BLaER1 (cell line): ENCODE data around the gene SLC26A8.

Experiments
- H3K27ac ChIP-seq: shearing (Covaris generic); formaldehyde crosslinking; 2 replicates; pipeline ENCODE4 v1.8.1; 2022
- H3K27me3 ChIP-seq: shearing (Covaris generic); formaldehyde crosslinking; 2 replicates; pipeline ENCODE4 v1.8.1; 2022
- H3K36me3 ChIP-seq: shearing (Covaris generic); formaldehyde crosslinking; 2 replicates; pipeline ENCODE4 v1.8.1; 2022
- H3K4me1 ChIP-seq: shearing (Covaris generic); formaldehyde crosslinking; 2 replicates; pipeline ENCODE4 v1.8.1; 2022
- H3K4me2 ChIP-seq: shearing (Covaris generic); formaldehyde crosslinking; 2 replicates; pipeline ENCODE4 v1.8.1; 2022
- H3K4me3 ChIP-seq: shearing (Covaris generic); formaldehyde crosslinking; 2 replicates; pipeline ENCODE4 v1.8.1; 2022
- H3K9ac ChIP-seq: shearing (Covaris generic); formaldehyde crosslinking; 2 replicates; pipeline ENCODE4 v1.8.1; 2022
- H3K9me3 ChIP-seq: shearing (Covaris generic); formaldehyde crosslinking; 2 replicates; pipeline ENCODE4 v1.8.1; 2022
- H4K20me1 ChIP-seq: shearing (Covaris generic); formaldehyde crosslinking; 2 replicates; pipeline ENCODE4 v1.8.1; 2022
- Cebpa-rat ChIP-seq: shearing (Covaris generic); IDR thresholded peaks from 2 replicates; pipeline ENCODE4 v1.8.1; 2022

Gene SLC26A8

DNA sequence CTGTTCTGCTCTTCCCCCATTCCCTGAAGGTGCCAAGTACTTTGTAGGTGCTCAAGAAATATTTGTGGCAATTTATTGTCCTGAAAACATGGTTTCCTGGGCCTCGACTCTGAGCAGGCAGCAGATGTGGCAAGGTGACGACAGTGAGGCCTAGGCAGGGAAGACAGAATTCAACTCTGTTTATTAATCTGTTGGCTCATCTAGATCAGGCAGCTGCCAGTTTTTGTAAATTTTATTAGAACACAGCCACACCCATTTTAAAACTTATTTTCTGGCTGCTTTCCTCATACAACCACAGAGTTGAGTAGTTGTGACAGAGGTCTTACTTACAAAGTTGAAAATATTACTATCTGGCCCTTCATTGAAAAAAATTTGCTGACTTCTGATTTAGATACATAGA, 27.7 kb upstream of the SLC26A8 start:
- Histone ChIP-seq H3K27me3 (no peaks in the 10 kb centered on the region), H3K4me1 (peaks cover 12% of the 10 kb centered on the region), H3K4me2 (no peak overlapping the region), H3K36me3 (peaks cover 52% of the 10 kb centered on the region), H3K27ac (no peak overlapping the region), H3K9ac (no peak overlapping the region), H3K9me3 (no peaks in the 10 kb centered on the region), H4K20me1 (peaks cover 96% of the 10 kb centered on the region), H3K4me3 (no peak overlapping the region)
- no peak for TF ChIP-seq Cebpa-rat

DNA sequence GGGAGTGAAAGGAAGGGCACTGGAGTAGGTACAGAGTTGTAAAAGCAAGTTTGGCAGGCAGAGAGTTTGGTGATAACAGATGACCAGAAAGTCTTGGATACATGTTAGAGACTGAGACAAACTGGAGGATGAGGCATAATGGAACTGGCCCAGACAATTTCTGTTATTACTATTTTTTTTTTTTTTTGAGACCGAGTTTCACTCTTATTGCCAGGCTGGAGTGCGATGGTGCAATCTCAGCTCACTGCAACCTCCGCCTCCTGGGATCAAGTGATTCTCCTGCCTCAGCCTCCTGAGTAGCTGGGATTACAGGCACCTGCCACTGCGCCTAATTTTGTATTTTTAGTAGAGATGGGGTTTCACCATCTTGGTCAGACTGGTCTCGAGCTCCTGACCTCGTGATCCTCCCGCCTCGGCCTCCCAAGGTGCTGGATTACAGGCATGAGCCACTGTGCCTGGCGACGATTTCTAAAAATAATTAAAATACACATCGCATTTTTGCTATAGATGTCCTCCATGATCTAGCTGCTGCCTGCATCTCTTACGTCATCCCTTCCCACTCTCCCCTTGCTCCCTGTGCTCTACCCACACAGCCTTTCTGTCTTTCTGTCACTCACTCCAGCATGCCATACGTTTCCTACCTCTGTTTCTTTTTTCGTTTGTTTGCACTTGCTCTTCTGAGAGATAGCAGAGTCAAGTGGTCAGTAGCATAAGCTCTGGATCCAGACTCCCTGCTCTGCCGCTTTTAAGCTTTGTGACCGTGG, 26.7 kb upstream of the SLC26A8 start:
- Histone ChIP-seq H3K27ac (no peak overlapping the region), H3K27me3 (no peaks in the 10 kb centered on the region), H3K9ac (no peak overlapping the region), H3K4me2 (no peak overlapping the region), H3K9me3 (no peaks in the 10 kb centered on the region), H3K4me1 (peaks cover 12% of the 10 kb centered on the region), H3K36me3 (peaks cover 49% of the 10 kb centered on the region), H3K4me3 (no peak overlapping the region), H4K20me1 (peaks cover 96% of the 10 kb centered on the region)
- no peak for TF ChIP-seq Cebpa-rat

DNA sequence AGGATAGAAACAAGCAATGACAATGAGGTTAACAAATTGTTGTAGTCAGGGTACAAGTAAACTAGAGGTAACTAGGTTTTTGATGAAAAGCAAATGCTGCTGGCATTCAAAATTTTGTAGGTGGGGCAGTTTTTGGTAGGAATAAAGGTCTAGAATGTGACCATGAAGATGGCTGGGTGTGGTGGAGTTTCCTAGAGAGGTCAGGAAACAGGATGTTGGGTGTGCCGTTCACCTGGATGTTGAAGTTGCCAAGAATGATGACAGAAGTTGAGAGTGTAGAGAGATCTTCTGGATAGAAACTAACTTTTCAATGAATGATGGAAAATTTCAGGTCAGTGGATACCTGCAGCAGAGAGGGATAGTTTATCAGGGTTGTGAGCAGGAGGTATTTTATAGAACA, 25.9 kb upstream of the SLC26A8 start:
- peaks cover 12% of the 10 kb centered on the region for H3K4me1 ChIP-seq
- peaks cover 46% of the 10 kb centered on the region for H3K36me3 ChIP-seq
- H3K9me3 ChIP-seq, result no peaks in the 10 kb centered on the region
- no peak overlapping the region for H3K4me2 ChIP-seq
- peaks cover 96% of the 10 kb centered on the region for H4K20me1 ChIP-seq
- H3K4me3 ChIP-seq, result no peak overlapping the region
- TF ChIP-seq Cebpa-rat, result no peak
- H3K27me3 ChIP-seq, result no peaks in the 10 kb centered on the region
- no peak overlapping the region for H3K27ac ChIP-seq
- no peak overlapping the region for H3K9ac ChIP-seq

DNA sequence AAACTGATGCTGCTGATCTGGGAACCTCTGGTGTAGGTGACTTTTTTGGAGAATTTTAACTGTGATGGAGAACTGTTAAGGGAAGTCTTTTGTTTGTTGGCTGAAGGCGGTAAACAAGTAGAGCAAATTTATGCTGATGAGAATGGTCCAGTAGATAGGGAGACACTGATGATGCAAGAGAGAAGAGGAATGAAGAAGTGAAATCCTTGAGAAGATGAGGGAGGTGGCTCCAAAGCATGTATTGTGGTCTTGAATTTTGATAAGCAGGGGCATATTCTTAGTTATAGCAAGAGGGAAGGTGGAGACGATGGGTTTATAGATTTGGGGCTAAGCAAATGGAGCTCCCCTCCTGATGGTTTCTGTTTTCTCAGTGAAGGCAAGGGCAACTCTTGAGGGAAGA, 25.1 kb upstream of the SLC26A8 start:
- no peaks in the 10 kb centered on the region for H3K27me3 ChIP-seq
- TF ChIP-seq Cebpa-rat, result no peak
- H3K9ac ChIP-seq, result no peak overlapping the region
- H3K36me3 ChIP-seq, result peaks cover 46% of the 10 kb centered on the region
- H3K27ac ChIP-seq, result no peak overlapping the region
- H4K20me1 ChIP-seq, result peaks cover 96% of the 10 kb centered on the region
- no peaks in the 10 kb centered on the region for H3K9me3 ChIP-seq
- no peak overlapping the region for H3K4me3 ChIP-seq
- peaks cover 7% of the 10 kb centered on the region for H3K4me1 ChIP-seq
- no peak overlapping the region for H3K4me2 ChIP-seq

DNA sequence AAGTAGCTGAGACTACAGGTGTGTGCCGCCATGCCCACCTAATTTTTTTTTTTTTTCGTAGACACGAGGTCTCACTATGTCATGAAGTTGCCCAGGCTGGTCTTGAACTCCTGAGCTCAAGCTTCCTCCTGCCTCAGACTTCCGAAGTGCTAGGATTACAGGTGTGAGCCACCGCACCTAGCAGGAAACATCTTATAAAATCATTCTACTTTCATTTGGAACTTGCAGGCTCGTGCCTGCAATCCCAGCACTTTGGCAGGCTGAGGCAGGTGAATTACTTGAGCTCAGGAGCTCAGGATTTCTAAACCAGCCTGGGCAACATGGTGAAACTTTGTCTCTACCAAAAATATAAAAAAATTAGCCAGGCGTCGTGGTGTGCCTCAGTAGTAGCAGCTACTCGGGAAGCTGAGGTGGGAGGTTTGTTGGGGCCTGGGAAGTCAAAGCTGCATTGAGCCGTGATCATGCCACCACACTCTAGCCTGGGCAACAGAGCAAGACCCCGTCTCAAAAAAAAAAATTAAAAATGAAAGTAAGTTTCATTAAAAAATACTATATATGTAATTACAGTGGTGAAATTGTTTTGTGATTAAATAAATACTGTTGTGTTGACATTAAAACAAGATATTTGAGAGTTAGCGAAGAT, 18.3 kb upstream of the SLC26A8 start:
- Histone ChIP-seq H3K36me3 (peaks cover 41% of the 10 kb centered on the region; the same call in 1 of the 2 replicates), H3K4me2 (no peak overlapping the region), H3K27me3 (no peaks in the 10 kb centered on the region), H3K9ac (no peak overlapping the region), H4K20me1 (peaks cover 100% of the 10 kb centered on the region), H3K9me3 (no peaks in the 10 kb centered on the region), H3K4me1 (peaks cover 10% of the 10 kb centered on the region), H3K27ac (no peak overlapping the region), H3K4me3 (no peak overlapping the region)
- TF ChIP-seq Cebpa-rat, result no peak

DNA sequence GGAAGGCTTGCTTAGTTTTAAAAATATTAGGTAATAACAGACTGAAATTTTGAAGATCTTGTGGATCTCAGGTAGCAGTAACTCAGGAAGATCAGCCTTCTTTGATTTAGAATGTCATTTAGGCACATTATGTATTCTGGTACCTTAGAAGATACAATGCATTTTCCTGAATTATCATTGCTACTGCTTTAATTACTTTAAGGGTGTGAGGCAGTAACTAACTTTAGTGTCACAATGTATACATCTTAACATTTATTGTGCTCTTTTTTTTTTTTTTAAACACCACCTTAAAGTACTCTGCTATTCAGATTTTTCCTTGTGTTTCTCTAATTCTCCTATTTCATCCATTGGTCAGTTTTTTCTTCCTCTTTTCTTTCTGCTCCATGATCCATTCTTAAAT, 16.5 kb upstream of the SLC26A8 start:
- Histone ChIP-seq H3K4me3 (no peak overlapping the region), H3K36me3 (peaks cover 37% of the 10 kb centered on the region; the same call in 1 of the 2 replicates), H4K20me1 (peaks cover 100% of the 10 kb centered on the region), H3K27me3 (no peaks in the 10 kb centered on the region), H3K4me2 (no peak overlapping the region), H3K9ac (no peak overlapping the region), H3K4me1 (peaks cover 23% of the 10 kb centered on the region), H3K27ac (no peak overlapping the region), H3K9me3 (no peaks in the 10 kb centered on the region)
- TF ChIP-seq Cebpa-rat, result no peak

DNA sequence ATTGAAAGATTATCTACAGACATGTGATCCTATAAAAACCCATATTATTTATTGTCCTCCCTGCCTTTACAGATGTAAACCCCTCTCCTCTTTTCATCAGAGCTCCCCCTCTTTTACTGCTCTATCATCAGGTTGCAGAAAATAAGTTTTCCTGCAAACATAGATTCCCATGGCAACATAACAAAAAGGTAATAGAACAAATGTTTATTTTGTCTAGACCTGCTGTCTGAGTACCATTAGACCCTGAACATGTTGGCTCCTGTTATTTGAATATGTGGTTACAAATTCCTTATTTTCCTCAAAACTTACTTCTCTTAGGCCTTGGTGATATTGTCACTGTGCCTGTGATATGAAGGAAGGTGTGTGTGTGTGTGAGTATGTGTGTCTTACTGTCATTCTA, 14.7 kb upstream of the SLC26A8 start:
- peaks cover 28% of the 10 kb centered on the region for H3K4me1 ChIP-seq

DNA sequence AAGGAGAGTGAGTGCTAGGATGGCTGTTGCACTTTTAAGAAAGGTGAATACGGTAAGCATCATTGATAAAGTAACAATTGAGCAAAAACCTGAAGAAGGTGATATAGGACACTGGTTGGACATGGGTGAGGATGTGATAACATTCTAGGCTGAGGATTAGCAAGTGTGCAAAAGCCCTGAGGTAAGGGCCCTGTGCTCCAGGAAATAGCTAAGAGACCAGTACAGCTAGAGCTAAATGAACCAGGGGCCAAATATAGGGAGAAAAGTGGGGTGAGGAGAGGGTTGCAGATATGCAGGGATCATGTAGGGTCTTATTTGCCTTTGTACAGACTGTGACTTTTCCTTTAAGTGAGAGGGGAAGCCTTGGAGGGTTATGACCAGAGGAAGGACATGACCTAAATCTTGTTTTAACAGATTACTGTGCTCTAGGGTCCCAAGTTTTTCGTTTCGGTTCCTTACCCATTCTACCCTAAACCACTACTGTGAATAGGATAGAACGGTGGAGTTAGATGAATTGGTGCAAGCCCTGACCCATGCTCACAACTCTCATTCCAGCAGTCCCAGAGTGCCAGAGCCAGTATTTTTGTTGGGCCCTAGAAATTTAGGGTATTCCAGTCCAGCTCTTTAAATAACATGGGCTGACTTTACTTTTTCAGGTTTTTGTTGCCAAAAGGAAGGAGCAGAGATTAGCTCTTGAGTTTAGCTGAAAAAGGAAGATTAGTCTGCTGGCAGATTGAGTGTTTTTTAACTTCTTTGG, 13.9 kb upstream of the SLC26A8 start:
- Histone ChIP-seq H3K4me2 (peak overlapping the region; percentile 57), H3K27ac (peak overlapping the region; percentile 2; the same call in 1 of the 2 replicates), H3K36me3 (peaks cover 33% of the 10 kb centered on the region), H3K9ac (no peak overlapping the region; the same call in 1 of the 2 replicates), H3K4me3 (no peak overlapping the region), H3K4me1 (peaks cover 36% of the 10 kb centered on the region), H4K20me1 (peaks cover 100% of the 10 kb centered on the region), H3K27me3 (no peaks in the 10 kb centered on the region), H3K9me3 (no peaks in the 10 kb centered on the region)
- TF ChIP-seq Cebpa-rat, result no peak

More for the DNA sequence above, 14.7 kb upstream of the SLC26A8 start:
- Histone ChIP-seq H3K27ac (no peak overlapping the region), H3K9me3 (no peaks in the 10 kb centered on the region), H3K27me3 (no peaks in the 10 kb centered on the region), H3K4me2 (no peak overlapping the region), H3K4me3 (no peak overlapping the region), H3K9ac (no peak overlapping the region), H4K20me1 (peaks cover 100% of the 10 kb centered on the region), H3K36me3 (peaks cover 35% of the 10 kb centered on the region)
- TF ChIP-seq Cebpa-rat, result no peak

DNA sequence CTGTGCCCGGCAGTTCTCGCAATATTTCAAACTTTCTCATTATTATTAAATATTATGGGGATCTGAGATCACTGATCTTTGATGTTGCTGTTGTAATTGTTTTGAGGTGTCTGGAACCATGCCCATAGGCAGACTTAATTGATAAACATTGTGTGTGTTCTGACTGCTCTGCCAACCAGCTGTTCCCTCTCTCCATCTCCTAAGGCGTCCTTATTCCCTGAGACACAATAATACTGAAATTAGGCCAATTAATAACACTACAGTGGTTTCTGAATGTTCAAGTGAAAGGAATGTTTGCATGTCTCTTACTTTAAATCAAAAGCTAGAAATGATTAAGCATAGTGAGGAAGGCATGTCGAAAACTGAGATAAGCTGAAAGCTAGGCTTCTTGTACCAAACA, 10.8 kb upstream of the SLC26A8 start:
- H3K9me3 ChIP-seq, result no peaks in the 10 kb centered on the region
- H3K9ac ChIP-seq, result no peak overlapping the region
- no peak overlapping the region for H3K4me2 ChIP-seq
- H3K27ac ChIP-seq, result no peak overlapping the region
- peaks cover 67% of the 10 kb centered on the region for H3K4me1 ChIP-seq
- peaks cover 100% of the 10 kb centered on the region for H4K20me1 ChIP-seq
- no peaks in the 10 kb centered on the region for H3K27me3 ChIP-seq
- peaks cover 27% of the 10 kb centered on the region for H3K36me3 ChIP-seq
- no peak overlapping the region for H3K4me3 ChIP-seq
- TF ChIP-seq Cebpa-rat, result no peak

DNA sequence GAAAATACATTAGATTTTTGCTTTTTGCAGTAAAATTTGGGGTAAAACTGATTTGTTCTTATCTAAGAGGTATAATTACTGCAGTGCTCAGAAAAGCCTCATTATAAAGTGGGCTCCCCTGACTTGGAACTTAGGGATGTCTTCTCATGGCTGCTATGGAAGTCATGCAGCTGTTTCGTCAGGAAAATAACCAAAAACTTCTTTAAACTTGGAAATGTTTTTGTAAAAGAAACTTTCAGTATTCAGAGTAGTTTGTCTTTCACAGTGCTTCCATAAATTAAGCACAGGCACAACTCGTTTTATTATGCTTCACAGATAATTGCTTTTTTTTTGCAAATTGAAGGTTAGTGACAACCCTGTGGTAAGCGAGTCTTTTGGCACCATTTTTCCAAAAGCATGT, 10.0 kb upstream of the SLC26A8 start:
- no peaks in the 10 kb centered on the region for H3K9me3 ChIP-seq
- no peak for TF ChIP-seq Cebpa-rat
- no peak overlapping the region for H3K27ac ChIP-seq
- no peak overlapping the region for H3K9ac ChIP-seq
- no peaks in the 10 kb centered on the region for H3K27me3 ChIP-seq
- peaks cover 27% of the 10 kb centered on the region for H3K36me3 ChIP-seq
- peak overlapping the region; percentile 83; the same call in 1 of the 2 replicates for H3K4me2 ChIP-seq
- peaks cover 100% of the 10 kb centered on the region for H4K20me1 ChIP-seq
- H3K4me1 ChIP-seq, result peaks cover 71% of the 10 kb centered on the region
- no peak overlapping the region for H3K4me3 ChIP-seq
